Stimulated activated naive CD8-positive, alpha-beta T cell treated with anti-CD3 and anti-CD28 coated beads, Interleukin-15, Interleukin-2, amounts not matched to agents 100 ng/mL and 50 ng/mL, for 24 hours (primary cell): Measurements from ENCODE around the gene RPA1.

Source experiments
- H3K27ac Mint-ChIP-seq: one replicate; pipeline ENCODE4 v1.8.0; 2021; ENCODE audit warnings: mild to moderate bottlenecking, mixed read lengths
- H3K27me3 Mint-ChIP-seq: one replicate; pipeline ENCODE4 v1.8.0; 2021; ENCODE audit warnings: mixed read lengths
- H3K36me3 Mint-ChIP-seq: one replicate; pipeline ENCODE4 v1.8.0; 2021; ENCODE audit warnings: low read depth, mixed read lengths
- H3K4me1 Mint-ChIP-seq: one replicate; pipeline ENCODE4 v1.8.0; 2021; ENCODE audit warnings: low read depth, mixed read lengths
- H3K4me3 Mint-ChIP-seq: one replicate; pipeline ENCODE4 v1.8.0; 2021; ENCODE audit warnings: mild to moderate bottlenecking, mixed read lengths
- H3K9me3 Mint-ChIP-seq: one replicate; pipeline ENCODE4 v1.8.0; 2021; ENCODE audit warnings: mixed read lengths

RPA1 gene

GRCh38 chr17:1945621-1946020 lies 115.8 kb downstream of the RPA1 start:
- H3K27me3 Mint-ChIP-seq = no peaks in the 10 kb centered on the region
- no peak overlapping the region for H3K4me3 Mint-ChIP-seq
- H3K9me3 Mint-ChIP-seq = no peaks in the 10 kb centered on the region
- H3K4me1 Mint-ChIP-seq = no peaks in the 10 kb centered on the region
- H3K27ac Mint-ChIP-seq = no peak overlapping the region
- H3K36me3 Mint-ChIP-seq = no peaks in the 10 kb centered on the region

- Mint-ChIP-seq H3K36me3 (no peaks in the 10 kb centered on the region), H3K27me3 (no peaks in the 10 kb centered on the region), H3K4me1 (no peaks in the 10 kb centered on the region), H3K4me3 (no peak overlapping the region), H3K9me3 (no peaks in the 10 kb centered on the region), H3K27ac (no peak overlapping the region)
These were observed 116.5 kb downstream of the RPA1 start for GRCh38 chr17:1946021-1946932.

- Mint-ChIP-seq H3K9me3 (no peaks in the 10 kb centered on the region), H3K27me3 (no peaks in the 10 kb centered on the region), H3K4me3 (no peak overlapping the region), H3K27ac (no peak overlapping the region), H3K4me1 (no peaks in the 10 kb centered on the region), H3K36me3 (no peaks in the 10 kb centered on the region)
These were observed 117.5 kb downstream of the RPA1 start for GRCh38 chr17:1947229-1947742.

DNA sequence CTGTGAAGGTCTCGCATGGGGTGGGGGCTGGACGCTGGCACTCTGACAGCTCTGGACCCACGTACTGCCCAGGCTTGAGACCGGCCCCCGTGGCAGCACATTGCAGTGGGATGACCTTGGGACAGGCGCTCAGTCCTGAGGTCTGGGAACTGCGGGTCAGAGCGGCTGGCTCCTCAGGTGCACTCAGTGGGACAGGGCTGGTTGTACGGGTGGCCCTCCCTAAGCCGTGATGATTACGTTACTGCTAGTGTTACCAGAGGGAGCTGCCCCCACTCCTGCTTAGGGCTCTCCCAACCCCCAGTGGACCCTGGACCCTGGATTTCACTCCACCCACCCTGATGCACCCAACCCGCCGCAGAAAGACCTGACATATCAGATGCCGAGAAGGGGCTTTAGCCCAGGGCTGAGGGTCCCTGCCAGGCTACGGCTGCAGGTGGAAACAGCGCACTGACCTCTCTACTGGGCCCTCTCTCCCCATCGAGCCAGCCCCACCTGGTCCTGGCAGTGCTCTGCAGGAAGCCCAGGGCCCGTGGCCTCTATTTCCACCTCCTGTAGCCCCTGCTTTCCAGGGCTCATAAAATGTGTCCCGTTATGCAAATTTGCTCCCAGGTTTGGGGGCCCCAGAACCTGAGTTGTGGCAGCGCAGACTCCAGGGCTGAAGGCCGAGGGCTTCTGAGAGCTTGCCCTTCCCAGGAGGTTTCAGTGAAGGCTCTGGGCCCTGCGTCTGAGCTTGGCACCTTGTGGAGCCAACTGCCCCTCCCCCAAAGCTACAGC lies 118.1 kb downstream of the RPA1 start:
- Mint-ChIP-seq H3K4me3 (no peak overlapping the region), H3K27me3 (no peaks in the 10 kb centered on the region), H3K4me1 (no peaks in the 10 kb centered on the region), H3K36me3 (no peaks in the 10 kb centered on the region), H3K9me3 (no peaks in the 10 kb centered on the region), H3K27ac (no peak overlapping the region)

DNA sequence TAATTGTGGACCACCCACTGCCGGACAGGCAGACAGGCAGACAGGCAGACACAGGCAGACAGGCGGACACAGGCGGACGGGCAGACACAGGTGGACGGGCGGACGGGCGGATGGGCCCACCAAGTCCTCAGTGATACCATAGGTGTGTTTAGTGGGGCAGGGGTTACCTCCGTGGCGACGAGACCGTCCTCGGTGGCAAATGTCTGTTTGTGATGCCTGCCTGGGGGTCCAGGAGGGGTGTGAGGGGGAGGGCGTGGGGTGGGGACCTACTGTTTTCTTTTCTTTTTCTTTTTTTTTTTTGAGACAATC lies 118.7 kb downstream of the RPA1 start:
- no peaks in the 10 kb centered on the region for H3K4me1 Mint-ChIP-seq
- no peaks in the 10 kb centered on the region for H3K27me3 Mint-ChIP-seq

More for the DNA sequence above, 118.7 kb downstream of the RPA1 start:
- H3K36me3 Mint-ChIP-seq = no peaks in the 10 kb centered on the region
- no peak overlapping the region for H3K4me3 Mint-ChIP-seq
- no peaks in the 10 kb centered on the region for H3K9me3 Mint-ChIP-seq
- no peak overlapping the region for H3K27ac Mint-ChIP-seq
